Upper lobe of right lung (tissue), 1 donor: Measurements from ENCODE around the gene DNAJB6. TPM values are rescaled to one million over a fixed set of nuclear protein-coding genes. Genes with fewer than 3 reads are reported as not detected.
A peak's percentile ranks its signal among the peaks of the same experiment; 100 is the strongest.
"Not testable (repeated sequence)": the region's sequence is repeated elsewhere in the genome, so short reads cannot be mapped to it uniquely, and the experiment has no call there.

ENCODE experiments used
- ATAC-seq: fragments of 200-7000 bp; cut with Tn5 transposase; one replicate; pipeline ENCODE4 v1.9.1; 2020; ENCODE audit warnings: mild to moderate bottlenecking, moderate library complexity
- DNase-seq: peaks from one replicate; pipeline ENCODE4 v3.0.0-alpha.2; 2020
- H3K27ac ChIP-seq: fragments of 200-600 bp; one replicate; pipeline ENCODE4 v1.8.0; 2022
- H3K27me3 ChIP-seq: fragments of 200-600 bp; one replicate; pipeline ENCODE4 v1.8.0; 2022; ENCODE audit warnings: mild to moderate bottlenecking
- H3K36me3 ChIP-seq: fragments of 200-600 bp; one replicate; pipeline ENCODE4 v1.8.0; 2022
- H3K4me1 ChIP-seq: fragments of 200-600 bp; one replicate; pipeline ENCODE4 v1.8.0; 2022
- H3K4me3 ChIP-seq: fragments of 200-600 bp; one replicate; pipeline ENCODE4 v1.8.0; 2022; ENCODE audit warnings: mild to moderate bottlenecking
- H3K9me3 ChIP-seq: fragments of 200-600 bp; one replicate; pipeline ENCODE4 v1.8.0; 2022
- CTCF ChIP-seq: fragments of 200-600 bp; IDR thresholded peaks from one replicate; pipeline ENCODE4 v1.8.0; 2022; ENCODE audit warnings: antibody characterized with exemption
- intact Hi-C: fragments of 100-400 bp; cut with DNase I; formaldehyde crosslinking; loops from one replicate; pipeline ENCODE4 v1.11.0; 2022
- total RNA-seq: library from RNA; stranded (reverse); fragmentation: NEBNext Ultra II Directional; extraction: Animal tissue kit (Norgen Biotek cat#: 25700); gene quantifications from one replicate; pipeline ENCODE4 v1.2.1, GENCODE V29; 2021
- donor health status: DM: no; HTN: yes; CAD: no; lungs with severe emphysema.

Gene DNAJB6
- total RNA-seq, 1 donor from 2014 or later = 95.8 TPM

DNA sequence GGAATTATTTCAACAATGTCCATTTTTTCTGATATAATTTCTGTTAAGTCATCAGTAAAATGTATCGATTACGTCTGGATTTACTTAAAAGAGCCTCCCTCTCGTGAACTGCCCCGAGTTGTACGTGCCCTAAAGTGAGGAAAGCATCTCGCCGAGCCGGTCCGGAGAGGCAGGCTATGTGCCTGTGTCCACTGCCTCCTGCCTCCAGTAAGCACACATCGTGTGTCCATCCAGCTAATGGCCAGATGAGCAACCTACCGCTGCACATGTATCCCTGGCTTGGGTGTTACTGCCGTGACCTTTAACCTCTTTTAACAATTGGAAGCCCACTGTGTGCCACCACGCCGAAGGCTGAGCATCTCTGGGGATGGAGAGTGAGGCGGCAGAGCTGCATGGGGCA is 23.2 kb upstream of the DNAJB6 start:
- TF ChIP-seq CTCF = no peak
- DNase-seq (no peak), ATAC-seq (no peak)
- intact Hi-C loops = no loop called here
- no peaks in the 10 kb centered on the region for H3K9me3 ChIP-seq
- no peaks in the 10 kb centered on the region for H3K4me1 ChIP-seq
- no peak overlapping the region for H3K27ac ChIP-seq
- H3K36me3 ChIP-seq = no peaks in the 10 kb centered on the region
- no peak overlapping the region for H3K4me3 ChIP-seq
- no peaks in the 10 kb centered on the region for H3K27me3 ChIP-seq

DNA sequence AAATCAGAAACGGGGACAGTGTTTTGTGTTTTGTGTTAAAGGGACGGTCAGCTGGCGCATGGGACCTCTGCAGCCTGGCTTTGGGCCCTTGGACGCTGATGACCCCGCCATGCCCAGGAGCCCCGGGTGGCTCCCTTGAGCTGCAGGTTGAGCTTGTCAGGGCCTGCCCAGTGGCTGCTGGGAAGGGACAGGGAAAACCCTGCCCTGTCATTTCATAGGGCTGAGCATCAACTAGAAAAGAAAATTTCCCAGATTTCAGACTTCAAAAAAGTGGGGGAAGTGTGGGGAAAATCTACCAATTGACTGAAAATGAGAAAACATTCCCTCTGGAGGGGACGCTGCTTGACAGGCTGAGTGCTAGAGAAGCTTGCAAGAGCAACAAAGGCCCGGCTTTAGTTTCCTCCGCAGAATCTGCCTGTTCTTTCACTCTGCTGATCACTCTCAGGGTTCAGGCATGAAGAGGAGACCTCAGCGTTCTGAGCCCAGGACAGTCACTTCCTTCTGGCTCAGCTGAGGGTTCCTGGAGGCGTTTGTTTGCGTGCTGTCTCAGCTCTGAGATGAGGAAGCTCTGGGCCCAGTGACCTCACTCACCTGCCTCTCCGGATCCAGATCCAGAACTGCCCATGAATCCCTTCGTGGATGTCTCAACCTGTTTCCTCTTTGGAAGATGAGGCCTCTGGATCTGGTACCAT is 18.6 kb upstream of the DNAJB6 start:
- Histone ChIP-seq H3K27ac (peak overlapping the region; percentile 42), H3K4me3 (no peak overlapping the region), H3K27me3 (no peaks in the 10 kb centered on the region), H3K4me1 (no peaks in the 10 kb centered on the region), H3K9me3 (no peaks in the 10 kb centered on the region), H3K36me3 (no peaks in the 10 kb centered on the region)
- peak; percentile 87 for ATAC-seq
- no peak for TF ChIP-seq CTCF
- DNase-seq = peak; percentile 69
- intact Hi-C loops = no loop called here

DNA sequence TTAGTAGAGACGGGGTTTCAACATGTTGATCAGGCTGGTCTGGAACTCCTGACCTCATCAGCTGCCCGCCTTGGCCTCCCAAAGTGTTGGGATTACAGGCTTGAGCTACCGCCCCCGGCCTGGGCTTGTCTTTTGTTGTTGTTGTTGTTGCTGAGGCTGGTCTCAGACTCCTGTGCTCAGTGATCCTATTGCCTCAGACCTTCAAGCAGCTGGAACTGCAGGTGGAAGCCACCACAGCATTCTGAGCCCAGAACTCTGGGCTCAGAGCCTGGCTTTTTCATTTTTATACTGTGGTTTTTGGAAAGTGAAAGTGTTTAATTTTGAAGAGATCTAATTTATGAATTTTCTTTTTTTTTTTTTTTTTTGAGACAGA is 16.2 kb upstream of the DNAJB6 start:
- Histone ChIP-seq H3K4me3 (no peak overlapping the region), H3K27ac (no peak overlapping the region), H3K27me3 (no peaks in the 10 kb centered on the region), H3K4me1 (no peaks in the 10 kb centered on the region), H3K9me3 (no peaks in the 10 kb centered on the region), H3K36me3 (no peaks in the 10 kb centered on the region)
- no peak for TF ChIP-seq CTCF
- intact Hi-C loops = no loop called here
- ATAC-seq (no peak), DNase-seq (no peak)

DNA sequence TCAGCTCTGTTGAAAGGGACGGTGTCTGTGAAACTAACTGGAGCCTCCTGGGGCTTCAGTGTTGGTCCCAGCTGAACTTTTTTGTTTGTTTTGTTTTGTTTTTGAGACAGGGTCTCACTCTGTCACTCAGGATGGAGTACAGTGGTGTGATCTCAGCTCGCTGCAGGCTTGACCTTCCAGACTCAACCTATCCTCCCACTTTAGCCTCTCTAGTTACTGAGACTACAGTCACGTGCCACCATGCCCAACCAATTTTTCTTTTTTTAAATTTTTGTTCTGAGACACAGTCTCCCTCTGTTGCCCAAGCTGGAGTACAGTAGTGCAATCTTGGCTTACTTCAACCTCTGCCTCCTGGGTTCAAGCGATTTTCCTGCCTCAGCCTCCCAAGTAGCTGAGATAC is 13.4 kb upstream of the DNAJB6 start:
- DNase-seq = no peak
- intact Hi-C loops = no loop called here
- Histone ChIP-seq H3K4me1 (no peaks in the 10 kb centered on the region), H3K27me3 (no peaks in the 10 kb centered on the region), H3K27ac (no peak overlapping the region), H3K4me3 (no peak overlapping the region), H3K36me3 (no peaks in the 10 kb centered on the region), H3K9me3 (no peaks in the 10 kb centered on the region)
- no peak for ATAC-seq
- no peak for TF ChIP-seq CTCF

- intact Hi-C loops = no loop called here
- no peak for DNase-seq
- Histone ChIP-seq H3K9me3 (no peaks in the 10 kb centered on the region), H3K36me3 (no peaks in the 10 kb centered on the region), H3K4me3 (no peak overlapping the region), H3K27me3 (no peaks in the 10 kb centered on the region), H3K4me1 (no peaks in the 10 kb centered on the region), H3K27ac (no peak overlapping the region)
- no peak for TF ChIP-seq CTCF
- no peak for ATAC-seq
Measured at GRCh38 chr7:157329447-157329846, 7.4 kb upstream of the DNAJB6 start.

DNA sequence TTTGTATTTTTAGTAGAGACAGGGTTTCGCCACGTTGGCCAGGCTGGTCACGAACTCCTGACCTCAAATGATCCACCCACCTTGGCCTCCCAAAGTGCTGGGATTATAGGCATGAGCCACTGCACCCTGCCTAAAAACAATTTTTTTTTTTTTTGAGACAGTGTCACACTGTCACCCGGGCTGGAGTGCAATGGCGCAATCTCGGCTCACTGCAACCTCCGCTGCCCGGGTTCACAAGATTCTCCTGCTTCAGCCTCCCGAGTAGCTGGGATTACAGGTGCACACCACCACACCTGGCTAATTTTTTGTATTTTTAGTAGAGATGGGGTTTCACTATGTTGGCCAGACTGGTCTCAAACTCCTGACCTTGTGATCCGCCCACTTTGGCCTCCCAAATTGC is 6.2 kb upstream of the DNAJB6 start:
- H3K9me3 ChIP-seq, H3K36me3 ChIP-seq, H3K27me3 ChIP-seq, H3K27ac ChIP-seq, intact Hi-C loops, ATAC-seq, DNase-seq, H3K4me1 ChIP-seq, H3K4me3 ChIP-seq: not testable (repeated sequence)

DNA sequence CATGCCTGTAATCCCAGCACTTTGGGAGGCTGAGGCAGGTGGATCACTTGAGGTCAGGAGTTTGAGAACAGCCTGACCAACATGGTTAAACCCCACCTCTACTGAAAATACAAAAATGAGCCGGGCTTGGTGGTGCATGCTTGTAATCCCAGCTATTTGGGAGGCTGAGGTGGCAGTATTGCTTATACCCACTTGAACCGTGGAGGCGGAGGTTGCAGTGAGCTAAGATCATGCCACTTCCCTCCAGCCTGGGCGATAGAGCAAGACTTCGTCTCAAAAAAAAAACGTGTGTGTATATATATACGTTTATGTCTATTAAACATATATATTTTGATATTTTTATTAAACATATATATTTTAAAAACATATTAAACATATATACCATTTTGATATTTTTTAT is 5.8 kb upstream of the DNAJB6 start:
- H3K36me3 ChIP-seq, H3K4me1 ChIP-seq, DNase-seq, intact Hi-C loops, H3K27ac ChIP-seq, H3K27me3 ChIP-seq, H3K4me3 ChIP-seq, H3K9me3 ChIP-seq: not testable (repeated sequence)
- ATAC-seq = peak; percentile 59
